Measurements from ENCODE around the gene CYP2A6.
"Not testable (repeated sequence)": the region's sequence is repeated elsewhere in the genome, so short reads cannot be mapped to it uniquely, and the experiment has no call there.

Gene CYP2A6

GRCh38 chr19:40843653-40844052 is 6.6 kb downstream of the CYP2A6 start:
- not testable (repeated sequence) for DNase-seq

GRCh38 chr19:40842997-40843652 is 7.1 kb downstream of the CYP2A6 start:
- not testable (repeated sequence) for DNase-seq

- not testable (repeated sequence) for DNase-seq
Measured at GRCh38 chr19:40842012-40842411, 8.2 kb downstream of the CYP2A6 start.

GRCh38 chr19:40838477-40838876 is 11.8 kb downstream of the CYP2A6 start:
- DNase-seq = not testable (repeated sequence)

GRCh38 chr19:40836754-40837429 is 13.4 kb downstream of the CYP2A6 start:
- DNase-seq = no peak

DNA sequence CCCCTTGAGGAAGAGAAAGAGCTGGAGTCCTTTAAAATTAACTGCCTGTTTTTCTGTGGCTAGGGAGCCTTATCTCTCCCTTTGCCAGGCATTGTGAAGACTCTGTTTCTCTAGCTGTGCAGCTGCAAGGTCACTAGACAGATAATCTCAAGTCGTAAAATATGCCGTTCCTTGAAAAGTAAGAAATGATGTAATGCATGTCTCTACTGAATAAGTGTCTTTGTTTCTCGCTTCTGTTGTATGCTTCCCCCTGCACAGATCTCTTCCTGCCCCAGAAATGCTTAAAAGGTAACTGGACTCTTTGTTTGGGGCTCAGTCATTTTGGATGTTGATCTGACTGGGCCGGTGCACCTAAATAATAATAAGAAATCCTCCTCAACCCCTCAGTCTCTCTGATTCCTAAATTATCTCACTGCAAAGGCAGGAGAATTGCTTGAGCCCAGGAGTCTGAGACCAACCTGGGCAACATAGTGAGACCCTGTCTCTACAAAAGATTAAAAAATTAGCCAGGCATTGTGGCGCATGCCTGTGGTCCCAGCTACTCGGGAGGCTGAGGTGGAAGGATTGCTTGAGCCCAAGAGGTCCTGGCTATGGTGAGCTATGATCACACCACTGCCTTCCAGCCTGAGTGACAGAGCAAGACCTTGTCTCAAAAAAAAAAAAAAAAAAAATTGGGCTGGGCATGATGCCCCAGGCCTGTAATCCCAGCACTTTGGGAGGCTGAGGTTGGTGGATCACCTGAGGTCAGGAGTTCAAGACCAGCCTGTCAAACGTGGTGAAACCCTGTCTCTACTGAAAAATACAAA is 16.3 kb downstream of the CYP2A6 start:
- DNase-seq = not testable (repeated sequence)

DNA sequence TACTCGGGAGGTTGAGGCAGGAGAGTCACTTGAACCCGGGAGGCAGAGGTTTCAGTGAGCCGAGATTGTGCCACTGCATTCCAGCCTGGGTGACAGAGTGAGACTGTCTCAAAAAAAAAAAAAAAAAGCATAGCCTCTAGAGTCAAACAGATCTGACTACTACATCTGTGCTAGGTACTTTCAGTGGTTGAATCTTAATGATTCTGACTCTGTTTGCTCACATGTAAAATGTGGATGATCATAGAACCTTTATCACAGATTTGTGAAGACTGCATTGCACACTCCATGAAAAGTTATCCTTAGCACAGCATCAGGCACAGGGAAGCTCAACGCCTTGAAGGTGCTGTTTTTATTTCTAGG is 17.8 kb downstream of the CYP2A6 start:
- not testable (repeated sequence) for DNase-seq

DNA sequence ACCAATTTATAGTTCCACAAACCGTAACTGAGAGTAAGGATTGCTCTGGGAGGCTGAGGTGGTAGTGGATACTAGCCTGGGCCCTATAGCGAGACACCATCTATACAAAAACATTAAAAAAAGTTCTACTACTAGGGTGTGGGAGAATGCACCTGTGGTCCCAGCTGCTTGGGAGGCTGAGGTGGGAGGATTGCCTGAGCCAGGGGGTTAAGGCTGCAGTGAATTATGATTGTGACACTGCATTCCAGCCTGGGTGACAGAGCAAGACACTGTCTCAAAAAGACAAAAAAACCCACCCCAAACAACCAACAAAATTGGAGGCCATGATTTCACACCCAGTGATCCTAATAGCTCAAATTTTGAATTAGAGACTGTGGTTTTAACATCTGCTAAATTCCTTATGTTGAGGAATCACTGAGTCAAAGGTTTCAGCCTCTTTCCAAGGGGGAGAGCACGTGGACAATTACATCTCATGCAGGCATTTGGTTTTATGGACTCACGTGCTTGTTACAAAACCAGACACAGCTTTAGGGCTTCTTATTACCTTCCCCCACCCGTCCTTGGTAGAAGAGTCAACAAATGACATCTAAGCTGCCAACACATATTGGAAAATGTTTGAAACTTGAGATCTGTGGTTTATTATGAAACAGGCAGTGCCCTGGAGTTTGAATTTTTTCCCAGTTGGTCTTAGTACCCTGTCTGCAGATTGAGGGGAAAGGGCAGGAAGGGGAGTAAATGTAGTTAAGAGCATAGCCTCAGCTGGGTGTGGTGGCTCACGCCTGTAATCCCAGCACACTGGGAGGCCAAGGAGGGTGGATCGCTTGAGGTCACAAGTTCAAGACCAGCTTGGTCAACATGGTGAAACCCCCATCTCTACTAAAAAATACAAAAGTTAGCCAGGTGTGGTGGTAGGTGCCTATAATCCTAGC is 18.5 kb downstream of the CYP2A6 start:
- DNase-seq = no peak

- DNase-seq = not testable (repeated sequence)
Measured at GRCh38 chr19:40830741-40831140, 19.5 kb downstream of the CYP2A6 start.

DNA sequence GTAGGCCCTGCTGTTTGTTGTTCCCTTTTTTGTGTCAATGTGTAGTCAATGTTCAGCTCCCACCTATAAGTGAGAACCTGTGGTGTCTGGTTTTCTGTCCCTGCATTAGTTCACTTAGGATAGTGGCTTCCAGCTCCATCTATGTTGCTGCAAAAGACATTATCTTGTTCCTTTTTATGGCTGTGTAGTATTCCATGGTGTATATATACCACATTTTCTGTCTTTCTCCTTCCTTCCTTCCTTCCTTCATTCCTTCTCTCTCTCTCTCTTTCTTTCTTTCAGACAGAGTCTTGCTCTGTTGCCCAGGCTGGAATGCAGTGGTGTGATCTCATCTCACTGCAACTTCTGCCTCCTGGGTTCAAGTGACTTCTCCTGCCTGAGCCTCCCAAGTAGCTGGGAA is 21.0 kb downstream of the CYP2A6 start:
- DNase-seq = no peak

GRCh38 chr19:40827386-40828247 is 22.6 kb downstream of the CYP2A6 start:
- no peak for DNase-seq

DNA sequence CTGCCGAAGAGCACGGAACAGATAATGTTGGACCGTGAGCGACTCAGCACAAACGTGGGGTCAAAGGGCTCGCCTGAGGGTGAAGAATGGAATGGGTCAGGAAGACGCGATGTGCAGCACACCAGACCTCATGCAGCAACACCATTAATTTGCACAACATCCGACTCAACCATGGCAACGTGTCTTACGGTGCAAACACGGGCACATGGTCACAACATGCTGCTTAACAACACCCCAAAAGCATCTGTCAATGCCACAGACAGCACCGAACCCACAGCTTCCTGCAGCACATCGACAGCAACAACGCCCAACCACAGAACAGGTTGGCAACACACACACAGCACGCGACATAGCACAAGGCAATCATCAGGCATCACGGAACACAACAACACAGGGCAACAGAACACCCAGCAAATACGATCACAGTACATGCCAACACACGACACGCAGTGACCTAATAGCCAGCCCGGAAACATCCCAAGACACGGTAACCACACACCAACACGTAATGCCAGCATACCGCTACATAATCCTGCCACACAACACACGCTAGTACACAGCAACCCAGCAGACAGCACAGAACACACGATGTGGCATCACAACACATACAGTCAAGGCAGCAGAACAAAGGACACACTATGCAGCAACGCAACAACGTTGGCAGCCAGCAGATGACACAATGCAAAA is 23.4 kb downstream of the CYP2A6 start:
- not testable (repeated sequence) for DNase-seq

DNA sequence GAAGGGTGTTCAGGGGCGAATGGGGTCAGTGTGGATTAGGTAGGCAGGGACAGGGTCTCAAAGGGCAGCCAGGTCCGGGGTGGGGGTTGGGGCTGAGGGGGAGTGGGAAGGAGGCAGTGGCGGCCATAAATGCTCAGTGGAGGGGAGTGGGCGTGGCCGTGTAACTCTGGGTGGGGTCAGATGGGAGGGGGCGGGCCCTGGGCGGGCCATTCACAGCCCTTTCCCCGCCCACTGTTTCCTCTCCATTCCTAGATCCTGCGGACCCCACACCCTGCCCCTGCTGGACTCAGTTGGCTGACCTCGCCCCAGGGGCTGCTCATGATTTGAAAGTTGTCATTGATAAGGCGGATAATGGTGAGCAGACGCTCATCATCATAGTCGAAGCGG is 23.9 kb downstream of the CYP2A6 start:
- DNase-seq = not testable (repeated sequence)

DNA sequence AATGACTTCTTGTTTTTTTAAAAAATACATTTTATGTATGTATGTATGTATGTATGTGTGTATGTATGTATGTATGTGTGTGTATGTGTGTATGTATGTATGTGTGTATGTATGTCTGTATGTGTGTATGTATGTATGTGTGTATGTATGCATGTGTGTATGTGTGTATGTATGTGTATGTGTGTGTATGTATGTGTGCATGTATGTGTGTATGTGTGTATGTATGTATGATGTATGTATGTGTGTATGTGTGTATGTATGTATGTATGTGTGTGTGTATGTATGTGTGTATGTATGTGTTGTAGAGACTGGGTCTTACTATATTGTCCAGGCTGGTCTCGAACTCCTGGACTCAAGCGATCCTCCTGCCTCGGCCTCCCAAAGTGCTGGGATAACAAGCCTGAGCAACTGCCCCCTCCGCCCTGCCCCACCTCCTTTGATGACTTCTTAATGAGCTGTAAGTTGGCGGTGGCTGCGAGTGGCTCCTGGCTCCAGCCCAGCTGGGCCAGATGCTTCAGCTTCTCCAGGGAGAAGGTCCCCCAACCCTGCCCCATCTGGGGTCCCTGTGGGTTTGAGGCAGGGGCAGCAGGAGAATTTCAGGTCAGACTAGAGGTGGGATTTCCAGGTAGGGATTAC is 24.7 kb downstream of the CYP2A6 start:
- not testable (repeated sequence) for DNase-seq

DNA sequence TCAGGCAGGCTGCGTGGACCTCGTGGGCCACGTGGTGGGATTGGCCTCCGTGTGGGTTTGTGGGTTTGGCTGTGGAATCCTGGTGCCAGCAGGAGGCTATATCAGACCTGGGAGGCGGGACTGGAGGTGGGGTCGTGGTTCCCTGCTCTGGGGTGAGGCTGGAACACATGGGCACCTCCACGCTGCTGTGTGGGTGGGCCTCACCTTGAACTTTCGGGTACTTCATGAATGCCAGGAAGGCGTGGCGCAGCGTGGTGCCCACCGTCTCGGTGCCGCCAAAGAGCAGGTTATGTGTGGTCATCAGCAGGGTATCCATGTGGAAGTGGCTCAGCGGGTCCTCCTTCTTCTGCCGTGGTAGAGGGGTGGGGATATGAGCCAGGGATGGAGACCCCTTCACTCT is 25.3 kb downstream of the CYP2A6 start:
- not testable (repeated sequence) for DNase-seq

- DNase-seq = not testable (repeated sequence)
Measured at GRCh38 chr19:40822704-40823553, 27.3 kb downstream of the CYP2A6 start.

GRCh38 chr19:40822161-40822560 is 28.1 kb downstream of the CYP2A6 start:
- DNase-seq = no peak

DNA sequence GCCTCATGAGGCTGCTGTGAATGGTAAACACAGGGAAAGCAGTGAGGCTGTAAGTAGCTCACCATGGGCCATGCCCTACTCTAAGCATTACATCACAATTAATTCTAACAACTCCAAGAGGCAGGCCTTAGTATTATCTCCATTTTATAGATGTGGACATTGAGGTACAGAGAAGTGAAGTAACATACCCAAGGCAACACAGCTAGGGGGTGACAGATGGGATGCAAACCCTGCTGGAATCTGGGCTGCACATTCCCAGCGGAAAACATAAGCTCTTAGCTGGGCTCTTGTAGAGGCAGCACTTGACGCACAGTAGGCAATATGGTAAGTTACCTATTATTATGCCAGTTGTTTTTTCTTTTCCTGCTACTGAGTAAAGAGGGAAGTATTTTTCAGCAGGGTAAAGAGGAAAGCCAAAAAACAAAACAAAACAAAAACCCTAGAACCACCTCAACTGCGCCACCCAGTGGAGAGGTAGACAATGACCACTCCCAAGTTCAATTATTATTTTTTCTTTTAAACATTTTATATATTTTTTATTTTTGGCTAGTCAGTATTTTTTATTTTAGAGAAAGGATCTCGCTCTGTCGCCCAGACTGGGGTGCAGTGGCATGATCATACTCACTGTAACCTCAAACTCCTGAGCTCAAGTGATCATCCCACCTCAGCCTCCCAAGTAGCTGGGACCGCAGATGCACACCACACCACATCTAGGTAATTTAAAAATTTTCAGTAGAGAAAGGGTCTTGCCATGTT is 30.6 kb downstream of the CYP2A6 start:
- not testable (repeated sequence) for DNase-seq

Data from NCI-H1417 treated with DMSO at 0.1 percent for 48 hours (cell line).